GM21825 (cell line): ENCODE data around the gene SATB1.

Experiments
- ATAC-seq: cut with Tn5 transposase; IDR thresholded peaks from one replicate; pipeline ENCODE4 v1.9.1; 2021; ENCODE audit warnings: mild to moderate bottlenecking, moderate library complexity; ENCODE audit not compliant: unreplicated experiment

SATB1 gene

GRCh38 chr3:18432752-18433151, 7.6 kb upstream of the SATB1 start:
- no peak for ATAC-seq

- no peak for ATAC-seq
Measured at GRCh38 chr3:18431266-18431665, 6.1 kb upstream of the SATB1 start.

- ATAC-seq, result no peak
Measured at GRCh38 chr3:18428991-18429745, 4.0 kb upstream of the SATB1 start.

GRCh38 chr3:18428036-18428435, 2.9 kb upstream of the SATB1 start:
- no peak for ATAC-seq

- no peak for ATAC-seq
Measured at GRCh38 chr3:18426597-18427193, 1.6 kb upstream of the SATB1 start.

- ATAC-seq, result no peak
Measured at GRCh38 chr3:18425641-18426257, 610 bp upstream of the SATB1 start.

GRCh38 chr3:18424213-18424728, 868 bp downstream of the SATB1 start:
- ATAC-seq, result no peak

- peak; percentile 78 for ATAC-seq
Measured at GRCh38 chr3:18423401-18424212, 1.5 kb downstream of the SATB1 start.

GRCh38 chr3:18422972-18423371, 2.2 kb downstream of the SATB1 start:
- no peak for ATAC-seq

- ATAC-seq, result no peak
Measured at GRCh38 chr3:18420555-18420954, 4.6 kb downstream of the SATB1 start.

- no peak for ATAC-seq
Measured at GRCh38 chr3:18419232-18419631, 5.9 kb downstream of the SATB1 start.

GRCh38 chr3:18417904-18418572, 7.1 kb downstream of the SATB1 start:
- ATAC-seq, result no peak

GRCh38 chr3:18416332-18416731, 8.8 kb downstream of the SATB1 start:
- no peak for ATAC-seq

GRCh38 chr3:18415839-18416238, 9.3 kb downstream of the SATB1 start:
- ATAC-seq, result no peak

GRCh38 chr3:18415167-18415566, 10.0 kb downstream of the SATB1 start:
- no peak for ATAC-seq

GRCh38 chr3:18412684-18413083, 12.5 kb downstream of the SATB1 start:
- ATAC-seq, result no peak

- no peak for ATAC-seq
Measured at GRCh38 chr3:18411541-18411940, 13.6 kb downstream of the SATB1 start.

GRCh38 chr3:18410205-18410604, 14.9 kb downstream of the SATB1 start:
- ATAC-seq, result no peak

- ATAC-seq, result no peak
Measured at GRCh38 chr3:18409266-18409665, 15.9 kb downstream of the SATB1 start.

- ATAC-seq, result no peak
Measured at GRCh38 chr3:18405141-18405540, 20.0 kb downstream of the SATB1 start.

GRCh38 chr3:18403061-18403460, 22.1 kb downstream of the SATB1 start:
- ATAC-seq, result no peak
